SK-N-SH (cell line): Measurements from ENCODE around the gene RBBP8NL.

ENCODE experiments used
- CTCF ChIP-seq: fragments of 200-600 bp; sonication (generic); IDR thresholded peaks from 2 replicates; pipeline ENCODE4 v1.6.1; 2017; ENCODE audit warnings: antibody characterized with exemption, mild to moderate bottlenecking, moderate library complexity
- FOXJ3 ChIP-seq: sonication (generic); formaldehyde crosslinking; IDR thresholded peaks from 2 replicates; pipeline ENCODE4 v1.5.1; 2020; ENCODE audit warnings: mild to moderate bottlenecking, missing genetic modification reagents
- FOXM1 ChIP-seq: IDR thresholded peaks from 2 replicates; pipeline ENCODE4 v1.4.0; 2012; ENCODE audit warnings: low read depth, mild to moderate bottlenecking
- MAX ChIP-seq: IDR thresholded peaks from 2 replicates; pipeline ENCODE4 v1.4.0; 2012; ENCODE audit warnings: low read depth

GRCh38 chr20:62445553-62446340 is 18.4 kb upstream of the RBBP8NL start:
- TF ChIP-seq CTCF, result no peak
- TF ChIP-seq FOXJ3 (CRISPR knock-in tag), result no peak
- no peak for TF ChIP-seq FOXM1
- TF ChIP-seq MAX, result no peak
